Stimulated activated CD8-positive, alpha-beta memory T cell treated with anti-CD3 and anti-CD28 coated beads, Interleukin-15, amount 100 ng/mL, for 4 hours (primary cell): ENCODE data around the gene LIX1L.

ENCODE experiments used
- DNase-seq, 2 donors: peaks; one replicate each; pipeline ENCODE4 v3.0.0-alpha.2; 2020; ENCODE audit warnings: low read depth in 2 of 2

Gene LIX1L

GRCh38 chr1:145963265-145964019, 5.6 kb upstream of the LIX1L start:
- DNase-seq, result no peak

DNA sequence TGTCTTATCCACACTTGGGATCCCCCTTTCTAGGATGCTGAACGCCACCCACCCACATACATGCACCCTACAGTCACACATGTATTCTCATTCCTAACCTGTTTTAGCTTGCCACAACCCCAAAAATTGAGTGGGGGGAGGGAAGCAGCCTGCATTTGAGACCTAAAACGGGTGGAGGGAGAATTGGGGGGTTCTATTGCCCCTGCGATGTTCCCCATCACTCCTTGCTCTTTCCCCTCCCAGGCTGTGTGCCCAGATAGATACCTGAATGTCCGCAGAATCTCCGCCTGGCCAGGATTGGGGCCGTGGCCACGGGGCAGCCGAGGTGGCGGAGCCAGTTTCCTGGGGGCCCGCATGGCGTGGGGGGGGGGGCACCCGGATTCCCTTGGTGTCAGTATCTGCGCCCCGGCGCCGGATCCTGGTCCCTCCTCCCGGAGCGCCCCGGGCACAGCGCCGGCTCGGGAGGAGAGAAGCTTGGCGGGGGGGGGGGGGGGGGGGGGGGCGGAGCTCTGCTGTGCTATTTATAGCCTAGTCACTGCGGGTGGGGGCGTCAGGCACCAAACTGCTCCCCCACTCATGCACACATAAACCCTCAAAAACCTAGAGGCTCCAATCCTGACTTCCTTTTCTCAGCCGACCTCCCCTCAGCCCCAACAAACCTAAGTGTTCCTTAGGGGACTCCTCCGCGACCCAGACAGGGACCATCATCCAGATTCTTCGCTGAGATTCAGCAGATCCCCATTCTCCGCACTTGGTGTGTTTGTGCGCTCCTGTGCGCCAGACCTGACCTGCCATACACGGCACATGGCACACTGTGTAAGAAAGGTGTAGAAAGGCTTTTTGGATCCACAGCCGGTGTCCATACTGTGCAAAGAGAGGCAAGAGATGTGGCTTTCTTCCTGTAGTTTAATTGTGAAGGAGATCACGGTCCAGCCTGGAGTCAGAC, 4.6 kb upstream of the LIX1L start:
- no peak for DNase-seq

GRCh38 chr1:145961425-145962156, 3.8 kb upstream of the LIX1L start:
- no peak for DNase-seq

GRCh38 chr1:145961109-145961424, 3.2 kb upstream of the LIX1L start:
- DNase-seq, result no peak

GRCh38 chr1:145960468-145961108, 2.8 kb upstream of the LIX1L start:
- DNase-seq, result no peak

DNA sequence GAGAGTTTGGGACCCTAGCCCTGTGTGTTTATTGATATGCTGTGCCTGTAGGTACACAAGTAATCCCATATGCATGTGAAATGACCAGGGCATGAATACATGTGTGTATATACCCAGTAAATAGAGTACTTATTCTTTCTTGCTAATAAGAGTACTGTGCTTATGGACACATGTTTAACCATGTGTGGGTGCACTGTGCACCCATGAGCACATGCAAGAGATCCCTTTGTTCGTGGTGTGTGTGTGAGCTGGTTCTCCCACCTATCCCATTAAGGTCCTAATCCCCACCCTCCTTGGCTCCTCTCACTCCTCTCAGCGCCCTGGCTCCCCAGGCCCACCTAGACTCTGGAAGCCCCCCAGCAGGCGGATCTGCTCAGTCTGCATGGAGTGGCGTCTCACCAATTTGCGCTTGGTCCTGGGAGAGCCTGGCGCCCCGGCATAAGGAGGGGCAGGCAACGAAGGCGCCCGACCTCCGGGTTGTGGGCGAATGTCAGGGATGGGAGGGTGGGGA, 2.2 kb upstream of the LIX1L start:
- no peak for DNase-seq

- DNase-seq, result no peak
Observed at GRCh38 chr1:145959333-145959732, 1.5 kb upstream of the LIX1L start.

DNA sequence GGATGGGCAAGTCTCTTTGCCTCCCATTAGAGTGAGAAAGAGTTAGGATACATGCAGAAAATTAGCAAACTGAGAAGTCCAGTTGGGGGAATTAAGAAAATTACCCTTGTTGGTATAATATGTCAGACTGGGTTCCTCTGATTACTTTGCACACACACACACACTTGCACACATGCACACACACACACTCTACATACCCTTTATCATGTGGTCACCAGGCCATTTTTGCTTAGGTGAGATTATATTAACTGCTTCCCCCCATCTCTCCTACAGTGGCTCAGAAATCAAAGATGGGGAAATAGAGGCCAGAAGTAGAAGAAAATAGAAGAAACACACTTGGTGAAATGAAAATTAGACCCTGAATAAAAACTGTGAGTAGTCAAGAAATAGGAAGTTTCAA, 917 bp upstream of the LIX1L start:
- DNase-seq, result no peak

GRCh38 chr1:145956781-145957442, 905 bp downstream of the LIX1L start:
- DNase-seq, result no peak

GRCh38 chr1:145956361-145956760, 1.5 kb downstream of the LIX1L start:
- DNase-seq, result no peak

- no peak for DNase-seq
Observed at GRCh38 chr1:145955436-145955835, 2.4 kb downstream of the LIX1L start.

GRCh38 chr1:145953861-145954260, 4.0 kb downstream of the LIX1L start:
- no peak for DNase-seq

GRCh38 chr1:145952903-145953302, 4.9 kb downstream of the LIX1L start:
- DNase-seq, result no peak

- DNase-seq, result no peak
Observed at GRCh38 chr1:145951526-145951925, 6.3 kb downstream of the LIX1L start.

DNA sequence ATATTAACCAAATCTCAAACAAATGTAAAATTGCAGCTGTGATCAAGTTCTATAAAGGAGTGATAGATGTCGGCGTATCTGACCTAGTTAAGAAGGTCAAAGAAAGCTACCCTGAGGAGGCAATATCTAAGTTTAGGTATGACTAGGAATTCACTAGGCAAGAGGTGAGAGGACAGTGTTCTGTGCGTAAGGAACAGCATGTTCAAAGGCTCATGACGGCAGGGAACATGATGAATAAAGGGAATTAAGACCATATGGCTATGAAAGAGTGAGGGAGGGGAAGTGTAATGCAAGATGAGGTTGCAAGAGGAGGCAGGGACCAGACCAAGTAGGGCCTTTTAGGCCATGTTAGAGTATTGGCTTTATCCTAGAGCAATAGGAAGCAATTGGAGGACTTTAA, 8.6 kb downstream of the LIX1L start:
- DNase-seq, result no peak

DNA sequence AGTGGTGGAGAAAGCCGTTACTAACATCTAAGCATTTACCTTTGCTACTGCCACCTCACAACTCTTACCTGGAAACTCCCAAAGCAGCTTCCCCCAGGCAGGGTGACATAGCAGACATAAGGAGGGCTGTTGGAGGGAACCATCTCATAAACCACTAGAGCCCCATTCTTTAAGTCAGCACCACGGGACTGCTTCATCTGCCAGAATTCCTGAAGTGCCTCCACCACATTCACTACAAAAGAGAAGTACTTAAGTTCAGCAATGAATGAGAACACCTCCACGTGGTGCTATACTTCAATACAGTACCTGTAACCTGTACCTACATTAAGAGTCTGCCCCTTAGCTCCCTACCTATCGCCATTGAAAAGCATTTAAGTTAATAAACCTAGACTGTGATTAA, 10.3 kb downstream of the LIX1L start:
- no peak for DNase-seq

DNA sequence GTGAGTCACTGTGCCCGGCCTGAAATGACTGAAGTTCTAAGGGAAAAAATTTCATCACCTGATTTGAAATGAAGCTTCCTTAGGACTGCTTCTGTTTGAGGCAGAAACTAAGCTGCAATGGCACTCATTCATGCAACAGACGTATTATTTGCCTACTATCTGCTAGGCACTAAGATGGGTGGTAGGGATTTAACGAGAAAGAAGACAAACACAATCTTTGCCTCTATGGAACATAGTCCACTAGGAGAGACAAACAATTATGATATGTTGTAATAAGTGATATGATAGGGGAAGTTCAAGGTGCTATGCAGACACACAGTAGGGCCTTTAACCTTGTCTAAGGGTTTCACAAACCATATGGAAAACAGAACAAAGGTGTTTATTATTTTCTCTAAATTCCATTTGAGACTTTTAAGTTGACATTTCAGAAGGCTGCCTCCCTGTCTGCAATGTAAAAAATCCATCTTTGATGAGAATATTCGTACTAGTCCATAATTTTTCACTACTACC, 11.3 kb downstream of the LIX1L start:
- DNase-seq, result no peak

- DNase-seq, result no peak
Observed at GRCh38 chr1:145944532-145944931, 13.3 kb downstream of the LIX1L start.

GRCh38 chr1:145942871-145943270, 14.9 kb downstream of the LIX1L start:
- DNase-seq, result no peak

- DNase-seq, result no peak
Observed at GRCh38 chr1:145942405-145942804, 15.4 kb downstream of the LIX1L start.

DNA sequence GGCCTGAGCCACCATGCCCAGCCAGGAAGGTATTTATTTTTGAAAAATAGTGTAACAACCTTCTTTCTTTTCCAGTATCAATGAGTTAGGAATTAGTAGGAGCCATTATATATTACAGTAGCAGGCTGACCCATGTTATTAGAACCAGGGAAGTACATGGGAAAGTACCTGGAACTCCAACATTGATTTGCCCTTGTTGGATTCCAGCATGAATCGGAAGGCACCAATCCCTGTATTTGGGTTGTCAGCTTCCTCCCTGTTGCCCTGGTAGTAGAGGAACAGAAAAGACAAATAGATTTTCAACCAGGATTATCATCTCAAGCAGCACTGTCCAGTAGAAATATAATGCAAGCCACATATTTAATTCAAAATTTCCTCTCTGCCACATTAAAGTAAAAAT, 20.4 kb downstream of the LIX1L start:
- no peak for DNase-seq
